ENCODE data around the gene MYL1.

The MYL1 gene

GRCh38 chr2:210267698-210268097 lies 47.3 kb downstream of the MYL1 start:
- no peak for DNase-seq (ENCODE audit: low spot score)

- DNase-seq (ENCODE audit: low spot score): no peak
These were observed 50.7 kb downstream of the MYL1 start for GRCh38 chr2:210264282-210264681.

- no peak for DNase-seq (ENCODE audit: low spot score)
These were observed 51.1 kb downstream of the MYL1 start for GRCh38 chr2:210263841-210264240.

GRCh38 chr2:210262036-210262435 lies 52.9 kb downstream of the MYL1 start:
- DNase-seq (ENCODE audit: low spot score): no peak

DNA sequence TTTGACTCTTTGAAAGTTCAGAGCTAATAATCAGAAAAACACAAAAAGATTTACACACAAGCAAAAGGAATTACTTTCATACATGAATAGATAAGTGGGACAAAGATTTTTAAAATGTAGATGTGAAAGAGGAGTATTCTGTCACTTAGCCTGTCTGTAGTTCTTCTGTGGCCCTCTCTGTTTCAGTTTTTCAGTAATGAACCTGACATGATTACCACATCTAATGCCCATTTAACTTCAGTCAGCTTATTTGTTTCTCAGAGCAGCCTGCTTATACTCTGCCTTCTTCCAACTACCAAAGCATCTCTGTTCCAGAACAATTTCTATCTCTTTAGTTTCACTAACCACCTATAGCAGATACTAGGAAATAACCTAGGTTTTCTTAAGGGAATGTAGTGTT lies 55.3 kb downstream of the MYL1 start:
- no peak for DNase-seq (ENCODE audit: low spot score)

- DNase-seq (ENCODE audit: low spot score): no peak
These were observed 62.0 kb downstream of the MYL1 start for GRCh38 chr2:210252699-210253606.

DNA sequence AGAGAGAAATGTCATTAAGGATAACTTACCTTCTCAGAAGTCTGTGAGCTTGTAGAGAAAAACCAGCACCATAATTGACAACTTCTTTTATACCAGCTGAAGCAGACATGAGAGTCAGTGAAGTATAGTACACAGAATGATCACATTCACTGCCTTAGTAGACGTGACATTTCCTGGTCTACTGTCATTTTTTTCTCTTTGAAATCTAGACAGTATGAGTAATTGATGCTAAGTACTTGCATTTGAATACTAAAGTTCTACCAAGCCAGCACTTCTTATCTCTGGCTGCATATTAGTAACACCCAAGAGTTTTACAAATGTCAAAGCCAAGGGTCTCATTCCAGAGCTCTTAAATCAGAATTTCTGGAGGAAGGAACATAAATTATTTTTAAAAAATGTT lies 64.4 kb downstream of the MYL1 start:
- no peak for DNase-seq (ENCODE audit: low spot score)

Data from left forelimb (tissue), 1 donor.